Measurements from ENCODE around the gene WNK1.
"Not testable (repeated sequence)": the region's sequence is repeated elsewhere in the genome, so short reads cannot be mapped to it uniquely, and the experiment has no call there.

The WNK1 gene

GRCh38 chr12:779745-780734, 27.7 kb downstream of the WNK1 start:
- no peak for DNase-seq

- DNase-seq = no peak
Observed at GRCh38 chr12:780750-781379, 28.5 kb downstream of the WNK1 start.

- no peak for DNase-seq
Observed at GRCh38 chr12:785706-786105, 33.3 kb downstream of the WNK1 start.

DNA sequence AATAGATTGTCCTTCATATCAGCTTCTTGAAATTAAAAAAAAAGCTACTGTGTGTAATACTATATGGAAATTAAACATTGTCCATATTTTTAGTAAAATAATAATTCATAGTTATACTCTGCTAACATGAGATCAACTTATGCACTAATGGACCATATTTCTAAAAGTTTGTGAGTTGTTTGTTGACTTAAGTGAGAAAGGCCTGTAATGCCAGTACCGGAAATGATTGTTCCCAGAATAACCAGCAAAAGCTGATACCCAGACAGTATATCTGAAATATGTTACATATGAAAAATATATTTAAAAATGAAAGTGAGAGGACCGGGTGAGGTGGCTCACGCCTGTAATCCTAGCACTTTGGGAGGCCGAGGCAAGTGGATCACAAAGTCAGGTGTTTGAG, 35.9 kb downstream of the WNK1 start:
- DNase-seq = no peak

GRCh38 chr12:788762-789161, 36.4 kb downstream of the WNK1 start:
- not testable (repeated sequence) for DNase-seq

GRCh38 chr12:789852-790563, 37.6 kb downstream of the WNK1 start:
- DNase-seq = no peak

- no peak for DNase-seq
Observed at GRCh38 chr12:790608-791007, 38.2 kb downstream of the WNK1 start.

GRCh38 chr12:793037-793436, 40.7 kb downstream of the WNK1 start:
- DNase-seq = no peak

DNA sequence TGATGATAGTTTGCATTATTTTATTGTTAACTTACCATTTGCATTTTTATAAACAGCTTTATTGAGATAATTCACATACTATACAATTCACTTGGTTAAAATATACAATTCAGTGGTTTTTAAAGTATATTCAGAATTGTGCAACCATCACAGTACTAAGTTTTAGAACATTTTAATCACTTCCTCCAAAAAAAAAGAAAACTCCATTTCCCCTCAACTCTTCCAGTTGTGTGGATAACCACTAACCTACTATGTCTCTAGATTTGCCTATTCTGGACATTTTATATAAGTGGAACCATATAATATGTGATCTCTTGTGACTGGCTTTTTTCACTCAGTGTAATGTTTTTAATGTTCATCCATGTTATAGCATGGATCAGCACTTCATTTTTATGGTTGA, 41.3 kb downstream of the WNK1 start:
- DNase-seq = no peak

- DNase-seq = peak; percentile 51
Observed at GRCh38 chr12:795305-795704, 42.9 kb downstream of the WNK1 start.

- no peak for DNase-seq
Observed at GRCh38 chr12:800401-800800, 48.0 kb downstream of the WNK1 start.

GRCh38 chr12:802242-803120, 50.1 kb downstream of the WNK1 start:
- DNase-seq = no peak

- no peak for DNase-seq
Observed at GRCh38 chr12:805022-805632, 52.7 kb downstream of the WNK1 start.

DNA sequence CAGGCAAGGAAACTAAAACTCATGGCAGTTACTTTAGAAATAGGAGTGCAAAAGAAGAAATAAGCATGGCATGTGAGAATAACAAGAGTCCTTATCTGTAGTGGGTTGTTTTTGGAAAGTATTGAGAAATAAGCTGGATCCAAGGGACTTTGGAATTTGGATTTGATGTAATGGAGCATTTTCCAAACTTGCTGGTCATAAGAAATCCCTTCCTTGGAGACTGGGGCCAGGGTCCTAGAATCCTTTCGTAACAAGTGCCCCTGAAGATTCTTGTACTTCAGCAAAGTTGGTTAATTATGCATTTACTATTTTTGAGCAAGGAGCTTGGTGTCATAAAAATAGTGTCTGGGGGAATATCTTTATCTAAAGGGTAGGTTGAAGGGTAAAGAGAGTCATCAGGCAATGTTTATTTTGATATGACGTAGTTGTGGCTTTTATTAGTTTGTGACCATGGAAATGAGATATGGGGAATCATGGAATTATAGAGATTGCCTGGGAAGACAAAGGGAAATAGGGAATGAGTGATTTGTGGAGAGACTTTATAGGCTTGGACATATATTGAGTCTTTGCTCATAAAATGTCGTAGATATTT, 53.9 kb downstream of the WNK1 start:
- no peak for DNase-seq

DNA sequence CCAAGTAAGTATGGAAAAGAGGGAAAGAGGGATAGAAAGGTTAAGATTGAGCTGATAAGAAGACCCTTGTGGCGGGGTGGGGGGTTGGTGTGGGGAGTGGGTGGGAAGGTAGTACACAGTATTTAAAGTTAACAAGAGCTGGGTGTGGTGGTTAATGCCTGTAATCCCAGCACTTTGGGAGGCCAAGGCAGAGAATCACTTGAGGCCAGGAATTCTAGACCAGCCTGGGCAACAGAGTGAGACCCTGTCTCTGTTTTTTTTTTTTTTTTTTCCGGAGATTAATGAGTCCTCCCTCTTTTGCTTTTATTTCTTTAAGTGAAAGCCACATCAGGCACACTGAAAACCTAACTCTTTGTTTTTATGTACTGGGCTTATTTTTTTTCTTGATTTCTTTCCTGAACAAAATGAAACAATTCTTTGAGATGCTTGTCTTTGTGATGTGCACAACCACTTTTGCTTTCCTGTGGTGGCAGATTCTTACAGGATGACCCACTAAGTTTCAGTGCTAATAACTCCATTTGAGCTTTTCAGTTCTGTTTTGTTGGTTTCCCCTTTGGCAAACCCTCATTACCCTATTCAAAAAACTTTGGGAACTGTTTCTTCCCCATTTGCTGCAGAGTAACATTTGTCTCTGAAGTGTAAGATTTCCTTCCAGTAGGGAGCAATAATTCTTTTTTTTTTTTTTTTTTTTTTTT, 54.8 kb downstream of the WNK1 start:
- DNase-seq = no peak

DNA sequence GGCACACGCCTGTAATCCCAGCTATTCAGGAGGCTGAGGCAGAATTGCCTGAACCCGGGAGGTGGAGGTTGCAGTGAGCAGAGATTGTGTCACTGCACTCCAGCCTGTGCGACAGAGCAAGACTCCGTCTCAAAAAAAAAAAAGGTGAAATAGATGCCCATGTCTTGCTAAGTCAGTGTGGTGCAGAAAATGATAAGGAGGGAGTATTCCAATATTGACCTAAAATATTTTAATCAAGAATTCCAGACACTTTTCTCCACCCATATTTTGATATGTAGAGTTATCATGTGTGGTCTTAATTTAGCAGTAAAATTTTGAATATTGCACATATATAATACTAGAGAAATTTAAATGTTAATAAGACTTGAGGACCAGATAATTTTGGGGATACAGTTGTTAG, 57.7 kb downstream of the WNK1 start:
- no peak for DNase-seq

GRCh38 chr12:810671-811415, 58.5 kb downstream of the WNK1 start:
- DNase-seq = no peak

GRCh38 chr12:812950-813349, 60.6 kb downstream of the WNK1 start:
- no peak for DNase-seq

GRCh38 chr12:817456-817855, 65.1 kb downstream of the WNK1 start:
- not testable (repeated sequence) for DNase-seq

- no peak for DNase-seq
Observed at GRCh38 chr12:817941-818600, 65.7 kb downstream of the WNK1 start.
